GM21528 (cell line): ENCODE measurements around the gene ERP44.
"Not testable (repeated sequence)": the region's sequence is repeated elsewhere in the genome, so short reads cannot be mapped to it uniquely, and the experiment has no call there.

Source experiments
- ATAC-seq: cut with Tn5 transposase; IDR thresholded peaks from one replicate; pipeline ENCODE4 v1.9.1; 2021; ENCODE audit warnings: mild to moderate bottlenecking, moderate library complexity; ENCODE audit not compliant: unreplicated experiment, low FRiP score

ERP44 gene

GRCh38 chr9:100020121-100020795 is 78.5 kb downstream of the ERP44 start:
- no peak for ATAC-seq

- ATAC-seq = no peak
Measured at GRCh38 chr9:100019541-100019940, 79.3 kb downstream of the ERP44 start.

DNA sequence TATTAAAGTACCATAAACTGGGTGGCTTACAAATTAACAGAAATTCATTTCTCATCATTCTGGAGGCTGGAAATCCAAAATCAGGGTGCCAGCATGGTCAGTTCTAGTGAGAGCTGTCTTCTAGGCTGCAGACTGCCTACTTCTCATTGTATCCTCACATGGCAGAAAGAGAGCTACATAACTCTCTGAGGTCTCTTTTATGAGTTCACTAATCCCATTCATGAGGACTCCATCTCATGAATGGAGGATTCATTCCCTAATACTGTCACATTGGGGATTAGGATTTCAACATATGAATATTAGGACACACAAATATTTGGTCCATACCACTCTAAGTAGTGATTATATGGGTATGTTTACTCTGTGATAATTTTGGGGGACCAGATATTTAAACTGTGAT is 84.0 kb downstream of the ERP44 start:
- no peak for ATAC-seq

DNA sequence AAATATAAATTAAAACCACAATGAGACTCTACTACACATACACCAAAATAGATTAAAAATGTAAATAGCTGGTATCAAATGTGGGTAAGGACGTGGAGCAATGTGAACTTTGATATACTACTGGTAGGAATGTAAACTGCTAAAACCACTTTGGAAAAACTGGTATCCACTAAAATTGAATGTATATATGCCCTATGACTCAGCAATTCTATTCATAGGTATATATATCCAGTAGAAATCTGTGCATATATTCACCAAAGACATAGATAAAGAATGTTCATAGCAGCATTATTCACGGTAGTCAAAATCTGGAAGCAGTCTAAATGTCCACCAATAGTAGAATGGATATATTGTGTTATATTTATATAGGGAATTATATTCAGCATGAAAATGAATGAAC is 85.2 kb downstream of the ERP44 start:
- ATAC-seq = no peak

DNA sequence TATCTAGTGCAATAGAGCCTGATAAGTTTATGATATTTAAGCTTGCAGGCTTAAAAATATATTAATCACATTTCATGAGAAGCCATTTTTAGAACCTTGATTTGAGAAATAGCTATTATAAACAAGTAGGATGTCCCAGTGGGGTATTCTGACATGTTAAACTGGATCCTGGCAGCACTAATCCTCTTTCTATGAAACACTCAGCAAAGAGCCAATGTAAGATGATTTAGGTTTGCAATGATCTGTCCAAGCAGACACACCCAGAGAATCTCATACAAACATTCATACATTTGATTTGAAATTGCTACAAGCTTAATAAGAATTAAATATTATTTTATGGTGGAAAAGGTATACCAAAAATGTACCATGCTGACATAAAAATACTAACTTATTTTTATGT is 86.5 kb downstream of the ERP44 start:
- no peak for ATAC-seq

DNA sequence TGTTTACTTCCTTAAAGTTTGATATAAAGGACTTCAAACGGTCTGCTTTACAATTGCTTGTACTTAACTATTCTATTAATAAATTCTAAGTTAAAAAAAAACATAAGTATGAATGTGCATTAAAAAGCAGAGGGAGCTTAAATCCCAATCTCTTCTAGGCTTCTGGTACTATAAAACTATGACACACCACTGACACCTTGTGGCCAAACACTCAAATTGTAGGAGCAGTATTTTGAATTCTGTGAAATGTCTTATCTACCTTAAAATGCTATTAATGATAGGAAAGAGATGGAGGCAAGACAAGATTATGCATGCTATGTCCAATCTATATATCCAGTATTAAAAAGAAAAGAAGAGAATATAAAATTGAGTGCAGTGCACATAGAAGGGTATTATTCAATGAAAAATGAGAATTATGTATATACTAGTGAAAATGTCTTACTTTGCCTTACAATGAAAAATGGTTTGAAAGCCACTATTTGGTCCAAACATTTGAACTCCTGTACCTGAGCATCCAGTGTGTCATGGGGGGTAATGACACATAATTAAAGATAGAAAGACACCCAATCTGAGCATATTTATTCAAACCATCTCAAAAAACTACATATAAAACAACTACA is 87.6 kb downstream of the ERP44 start:
- no peak for ATAC-seq

- no peak for ATAC-seq
Measured at GRCh38 chr9:99999797-100000196, 99.0 kb downstream of the ERP44 start.

- ATAC-seq = no peak
Measured at GRCh38 chr9:99998866-99999265, 99.9 kb downstream of the ERP44 start.

GRCh38 chr9:99998266-99998665 is 100.5 kb downstream of the ERP44 start:
- ATAC-seq = no peak

- not testable (repeated sequence) for ATAC-seq
Measured at GRCh38 chr9:99990508-99990907, 108.3 kb downstream of the ERP44 start.

DNA sequence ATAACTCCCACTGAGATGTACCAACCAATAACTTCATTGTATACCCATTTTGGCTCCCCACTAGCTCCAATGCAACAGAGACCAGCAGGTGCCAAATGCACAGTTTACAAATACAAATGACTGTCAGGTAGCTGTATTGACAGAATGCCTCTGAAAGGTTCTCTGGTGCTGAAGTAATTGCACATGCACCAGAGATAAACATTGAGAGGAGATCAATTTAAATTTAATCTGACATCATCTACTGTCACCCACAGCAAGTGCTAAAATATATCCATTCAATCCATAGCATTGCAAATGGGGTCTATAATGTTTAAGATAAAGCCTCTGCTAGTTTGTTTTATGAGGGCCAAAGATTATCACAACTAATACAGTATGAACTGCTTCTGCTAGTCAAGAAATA is 112.2 kb downstream of the ERP44 start:
- ATAC-seq = no peak

GRCh38 chr9:99980598-99980997 is 118.2 kb downstream of the ERP44 start:
- ATAC-seq = no peak

DNA sequence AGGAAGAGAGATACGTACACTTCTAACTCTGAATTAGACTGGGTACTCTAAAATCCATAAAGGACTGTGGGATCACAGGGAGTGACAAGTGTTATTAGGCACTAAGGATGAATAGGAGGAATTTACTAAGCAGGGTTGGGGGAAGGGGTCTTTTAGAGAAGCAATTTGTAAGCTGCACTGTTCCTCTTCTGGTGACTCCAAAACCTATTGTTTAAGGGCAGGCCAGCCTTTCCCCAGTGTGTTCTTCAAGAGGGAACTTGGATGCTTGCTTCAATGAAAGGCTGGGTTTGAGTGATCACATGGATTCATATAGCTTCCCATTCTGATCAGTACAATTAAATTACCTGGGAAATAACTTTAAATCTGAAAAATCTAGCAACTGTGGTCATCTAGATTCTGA is 120.6 kb downstream of the ERP44 start:
- no peak for ATAC-seq

DNA sequence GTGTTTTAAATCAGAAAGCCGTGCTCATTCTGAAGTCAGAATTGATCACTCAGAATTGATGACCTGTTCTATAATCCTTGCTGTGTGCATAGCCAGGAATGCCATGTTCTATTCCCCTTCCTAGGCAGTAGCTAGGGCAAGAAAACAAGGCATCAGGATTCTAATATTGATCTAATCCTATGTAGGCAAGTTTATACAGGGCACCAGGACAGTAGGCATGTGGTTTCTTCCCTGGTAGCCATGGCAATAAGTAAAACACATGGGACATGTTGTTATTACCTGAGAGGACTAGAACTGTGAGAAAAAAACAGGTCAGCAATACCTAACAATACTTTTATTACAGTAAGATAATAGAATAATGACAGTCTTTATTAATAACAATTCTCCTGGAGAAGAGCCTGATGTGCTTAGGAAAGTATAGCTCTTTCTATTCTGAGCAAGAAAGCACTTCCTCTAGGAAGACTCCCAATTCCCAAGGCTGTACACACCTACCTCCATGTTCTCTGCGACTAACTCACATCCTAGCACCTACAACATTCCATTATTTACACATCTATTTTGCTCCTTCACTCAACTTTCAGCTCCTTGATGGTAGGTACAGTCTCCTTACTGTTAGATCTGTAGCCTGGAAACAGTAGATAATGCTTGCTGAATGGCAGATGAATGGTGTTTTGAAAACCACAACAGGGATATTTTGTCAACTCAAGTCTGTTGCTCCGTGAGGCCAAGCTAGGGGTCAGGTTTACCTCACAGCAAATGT is 121.6 kb downstream of the ERP44 start:
- no peak for ATAC-seq

DNA sequence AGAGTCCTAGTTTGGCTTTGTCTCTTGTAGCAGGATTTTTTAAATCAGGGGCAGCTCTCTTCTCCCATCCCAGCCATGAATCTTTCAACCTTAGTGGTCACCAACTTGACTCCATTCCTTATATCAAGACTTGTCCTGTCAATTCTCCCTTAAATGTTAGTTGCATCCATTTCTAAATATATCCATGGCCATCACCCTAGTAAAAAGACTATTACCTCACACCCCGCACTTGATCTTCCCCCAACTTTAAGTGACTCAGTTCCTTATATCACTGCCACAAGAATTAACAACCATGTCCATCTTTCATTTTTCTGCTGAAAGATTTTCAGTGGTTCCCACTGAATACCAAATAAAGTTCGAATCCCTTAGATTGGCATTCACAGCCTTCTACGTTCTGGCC is 125.3 kb downstream of the ERP44 start:
- no peak for ATAC-seq

DNA sequence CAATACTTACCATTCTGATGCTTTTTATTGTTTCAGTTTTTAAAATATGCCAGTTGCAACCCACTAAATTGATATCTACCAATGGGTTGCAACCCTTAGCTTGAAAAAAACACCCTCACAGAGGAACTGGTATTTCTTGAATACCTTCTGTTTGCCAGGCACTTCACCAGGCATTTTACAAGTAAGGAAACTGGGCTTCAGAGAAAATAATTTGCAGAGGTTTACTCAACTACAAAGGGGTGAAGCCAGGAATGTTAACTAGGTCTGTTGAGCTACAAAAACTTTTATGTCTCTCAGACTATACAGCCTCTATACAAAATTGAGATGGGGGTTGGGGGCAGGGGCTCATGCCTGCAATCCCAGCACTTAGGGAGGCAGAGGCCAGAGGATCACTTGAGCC is 127.4 kb downstream of the ERP44 start:
- ATAC-seq = no peak

GRCh38 chr9:99970481-99970880 is 128.3 kb downstream of the ERP44 start:
- no peak for ATAC-seq

DNA sequence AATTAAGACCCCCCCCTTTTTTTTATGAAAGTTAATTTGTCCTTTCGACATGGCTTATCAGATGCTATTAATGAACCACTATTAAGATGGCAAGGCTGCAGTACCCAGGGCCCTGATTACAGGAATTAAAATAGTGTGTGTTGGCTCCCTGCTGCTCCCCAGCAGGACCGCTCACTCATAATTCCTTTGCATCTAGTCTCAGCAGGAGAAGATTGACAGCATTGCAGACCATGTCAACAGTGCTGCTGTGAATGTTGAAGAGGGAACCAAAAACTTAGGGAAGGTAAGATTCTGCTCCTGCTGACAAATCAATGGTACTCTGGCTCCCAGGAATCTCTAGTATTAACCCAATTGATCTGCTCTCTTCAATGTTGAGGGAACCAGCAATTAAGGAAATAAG is 131.3 kb downstream of the ERP44 start:
- no peak for ATAC-seq

DNA sequence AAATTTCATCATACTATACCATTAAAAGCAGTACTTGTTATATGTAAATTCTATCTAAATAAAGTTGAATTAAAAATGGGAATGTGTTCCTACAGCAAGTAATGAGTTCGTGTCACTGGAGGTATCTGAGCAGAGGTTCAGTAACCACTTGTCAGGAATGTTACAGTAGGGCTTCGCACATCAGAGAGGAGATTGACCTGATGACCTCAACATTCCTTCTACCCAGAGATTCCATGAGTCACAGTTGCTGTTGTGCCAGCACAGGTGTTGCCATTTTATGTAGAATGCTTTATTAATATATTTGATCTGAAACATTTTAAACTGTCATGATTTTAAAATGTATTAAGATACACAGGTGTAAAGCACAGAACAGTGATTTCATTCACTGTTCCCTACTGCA is 132.1 kb downstream of the ERP44 start:
- ATAC-seq = no peak

- ATAC-seq = no peak
Measured at GRCh38 chr9:99966001-99966400, 132.8 kb downstream of the ERP44 start.

DNA sequence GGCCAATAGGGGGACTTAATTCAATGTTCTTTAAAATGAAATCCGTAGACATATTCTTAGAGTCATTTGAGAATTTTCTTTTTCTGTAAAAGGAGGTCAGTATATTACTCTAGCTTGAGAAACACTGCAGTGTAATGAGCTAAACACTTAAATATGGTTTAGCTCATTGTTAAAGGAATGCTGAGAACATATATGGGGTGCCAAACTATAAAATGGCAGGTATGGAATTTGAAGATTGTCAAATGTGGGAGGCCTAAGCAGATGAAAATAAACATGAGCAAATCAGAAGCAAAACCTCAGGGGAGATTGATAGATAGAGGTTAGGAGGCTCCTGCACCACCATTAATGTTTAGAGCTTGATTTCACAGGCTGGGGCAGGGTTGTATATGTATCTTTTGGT is 134.5 kb downstream of the ERP44 start:
- ATAC-seq = no peak
